ENCODE data around the gene MOCS1.

MOCS1 gene

DNA sequence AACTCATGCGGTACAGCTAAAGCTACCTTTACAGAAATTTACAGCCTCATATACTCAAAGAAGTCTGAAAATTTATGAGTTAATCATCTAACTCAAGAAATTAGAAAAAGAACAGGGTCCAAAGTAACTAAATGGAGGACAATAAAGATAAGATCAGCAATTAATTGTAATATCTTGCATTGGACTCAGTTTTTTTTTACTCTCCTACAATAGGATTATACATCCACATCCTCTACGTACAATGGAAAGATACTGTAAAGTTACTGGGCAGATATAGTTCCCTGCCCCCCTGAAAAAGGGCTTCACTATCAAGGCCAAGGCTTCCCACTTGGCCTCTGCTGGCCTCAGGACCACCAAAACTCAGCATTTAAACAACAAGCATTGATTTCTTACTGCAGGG, 31.5 kb upstream of the MOCS1 start:
- no peak overlapping the region for H3K27ac ChIP-seq
- no peaks in the 10 kb centered on the region for H4K20me1 ChIP-seq
- no peak for TF ChIP-seq Cebpa-rat (IDR thresholded peaks at IDR 0.05)
- H3K4me2 ChIP-seq: no peak overlapping the region
- no peaks in the 10 kb centered on the region for H3K36me3 ChIP-seq
- no peak overlapping the region for H3K4me3 ChIP-seq
- H3K4me1 ChIP-seq: no peaks in the 10 kb centered on the region
- H3K27me3 ChIP-seq: no peaks in the 10 kb centered on the region
- no peak overlapping the region for H3K9ac ChIP-seq
- H3K9me3 ChIP-seq: peaks cover 5% of the 10 kb centered on the region

DNA sequence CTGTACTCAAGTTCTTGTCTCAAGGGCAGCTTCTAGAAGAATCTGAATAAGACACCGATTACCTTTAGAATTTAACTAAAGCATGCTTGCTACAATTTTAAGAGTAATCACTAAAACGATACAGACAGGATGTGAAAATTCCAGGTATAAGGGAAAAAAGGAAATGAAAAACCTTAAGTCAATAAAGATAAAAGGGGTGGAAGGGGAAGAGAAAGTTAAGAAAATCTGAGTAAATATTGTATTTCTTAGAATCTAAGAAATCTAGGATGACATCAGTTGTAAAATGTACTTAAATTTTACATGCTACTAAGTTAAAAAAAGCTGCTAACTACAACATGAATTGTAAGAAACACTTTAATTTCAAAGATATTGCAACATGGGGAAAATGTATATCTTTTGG, 30.3 kb upstream of the MOCS1 start:
- no peak for TF ChIP-seq Cebpa-rat (IDR thresholded peaks at IDR 0.05)
- no peak overlapping the region for H3K9ac ChIP-seq
- no peaks in the 10 kb centered on the region for H3K4me1 ChIP-seq
- H3K4me3 ChIP-seq: no peak overlapping the region
- H3K27ac ChIP-seq: no peak overlapping the region
- no peak overlapping the region for H3K4me2 ChIP-seq
- no peaks in the 10 kb centered on the region for H3K36me3 ChIP-seq
- no peaks in the 10 kb centered on the region for H3K9me3 ChIP-seq
- H4K20me1 ChIP-seq: no peaks in the 10 kb centered on the region
- no peaks in the 10 kb centered on the region for H3K27me3 ChIP-seq

DNA sequence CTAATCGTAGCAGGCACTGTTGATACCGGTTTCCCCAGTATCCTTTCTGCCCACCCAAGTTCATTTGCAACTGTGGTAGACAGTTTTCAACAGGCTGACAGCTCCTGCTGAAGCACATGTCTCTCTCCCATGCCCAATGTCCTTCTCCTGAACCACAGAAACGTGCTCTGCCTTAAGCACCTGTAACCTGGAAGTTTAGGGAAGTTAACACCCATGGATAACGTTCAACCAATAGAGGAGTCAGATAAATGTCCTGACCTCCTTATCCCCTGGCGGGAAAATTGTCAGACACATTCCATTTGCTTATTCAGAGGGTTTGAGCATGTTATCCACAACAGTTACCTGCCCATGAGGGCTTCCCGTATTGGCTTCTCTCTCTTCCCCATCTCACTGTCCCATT, 29.8 kb upstream of the MOCS1 start:
- Histone ChIP-seq H3K36me3 (no peaks in the 10 kb centered on the region), H3K27ac (no peak overlapping the region), H3K9ac (no peak overlapping the region), H4K20me1 (no peaks in the 10 kb centered on the region), H3K4me1 (no peaks in the 10 kb centered on the region), H3K9me3 (no peaks in the 10 kb centered on the region), H3K4me3 (no peak overlapping the region), H3K4me2 (no peak overlapping the region), H3K27me3 (no peaks in the 10 kb centered on the region)
- no peak for TF ChIP-seq Cebpa-rat (IDR thresholded peaks at IDR 0.05)

DNA sequence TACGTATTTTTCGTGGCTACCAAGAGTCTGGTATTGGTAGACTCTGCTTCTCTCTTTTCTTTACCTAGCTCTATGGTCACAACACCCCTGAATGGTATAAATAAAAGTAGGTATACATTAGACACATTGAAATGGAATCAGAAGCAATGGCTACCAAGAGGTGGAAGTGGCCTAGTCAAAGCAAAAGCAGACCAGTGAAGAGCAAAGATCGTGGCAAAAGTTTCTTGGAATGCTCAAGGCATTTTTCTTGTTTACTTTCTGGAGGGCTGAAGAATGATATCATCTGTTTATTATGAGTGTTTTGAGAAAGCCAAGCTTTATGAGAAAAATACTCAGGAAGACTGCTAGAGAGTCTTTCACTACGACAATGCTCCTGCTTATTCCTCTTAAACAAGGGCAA, 28.6 kb upstream of the MOCS1 start:
- Histone ChIP-seq H3K9ac (no peak overlapping the region), H3K36me3 (no peaks in the 10 kb centered on the region), H3K4me1 (no peaks in the 10 kb centered on the region), H3K27me3 (no peaks in the 10 kb centered on the region), H3K4me2 (no peak overlapping the region), H3K27ac (no peak overlapping the region), H4K20me1 (no peaks in the 10 kb centered on the region), H3K9me3 (no peaks in the 10 kb centered on the region), H3K4me3 (no peak overlapping the region)
- TF ChIP-seq Cebpa-rat (IDR thresholded peaks at IDR 0.05): no peak

DNA sequence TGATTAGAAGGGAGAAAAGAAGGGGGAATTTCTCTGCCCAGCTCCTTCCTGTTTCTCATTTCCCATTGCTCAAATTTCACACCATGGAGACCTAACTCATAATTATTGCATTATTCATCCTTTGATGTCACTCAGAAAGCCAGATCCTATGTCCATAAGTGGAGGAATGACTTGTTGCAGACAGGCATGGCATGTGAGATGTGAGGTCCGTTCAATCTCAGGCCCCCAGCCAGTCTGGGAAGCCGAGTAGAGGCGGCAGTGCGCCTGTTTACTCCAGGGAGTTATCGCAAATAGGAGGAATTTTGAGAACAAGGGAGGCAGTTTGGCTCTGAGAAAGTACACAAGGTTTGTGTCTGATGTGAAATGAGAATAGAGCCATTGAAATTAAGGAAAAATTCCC, 26.9 kb upstream of the MOCS1 start:
- no peaks in the 10 kb centered on the region for H3K4me1 ChIP-seq
- H3K36me3 ChIP-seq: no peaks in the 10 kb centered on the region
- no peak for TF ChIP-seq Cebpa-rat (IDR thresholded peaks at IDR 0.05)
- H3K27me3 ChIP-seq: no peaks in the 10 kb centered on the region
- H3K9me3 ChIP-seq: peaks cover 7% of the 10 kb centered on the region; the same call in 1 of the 2 replicates
- no peaks in the 10 kb centered on the region for H4K20me1 ChIP-seq
- no peak overlapping the region for H3K4me2 ChIP-seq
- H3K27ac ChIP-seq: no peak overlapping the region
- no peak overlapping the region for H3K9ac ChIP-seq
- no peak overlapping the region for H3K4me3 ChIP-seq

DNA sequence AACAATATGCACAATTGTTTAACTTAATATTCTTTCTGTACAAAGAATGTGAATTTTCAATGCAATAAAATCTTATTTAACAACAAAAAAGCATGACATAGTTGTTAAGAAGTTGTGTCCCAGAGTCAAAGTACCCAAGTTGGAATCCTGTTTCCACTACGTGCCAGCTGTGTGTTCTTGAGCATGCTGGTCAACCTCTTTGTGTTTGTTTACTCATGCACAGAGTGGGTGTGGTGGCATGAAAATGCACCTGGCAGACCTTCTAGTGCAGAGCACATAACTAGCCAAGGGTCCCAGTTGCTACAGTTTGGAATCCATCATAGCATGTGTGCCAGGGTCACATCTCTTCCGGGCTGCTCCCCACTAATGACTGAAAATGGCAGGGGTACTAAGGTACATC, 24.7 kb upstream of the MOCS1 start:
- Histone ChIP-seq H3K9me3 (peaks cover 7% of the 10 kb centered on the region), H4K20me1 (no peaks in the 10 kb centered on the region), H3K4me1 (no peaks in the 10 kb centered on the region), H3K27me3 (no peaks in the 10 kb centered on the region), H3K4me3 (no peak overlapping the region), H3K9ac (no peak overlapping the region), H3K36me3 (no peaks in the 10 kb centered on the region), H3K27ac (no peak overlapping the region), H3K4me2 (no peak overlapping the region)
- no peak for TF ChIP-seq Cebpa-rat (IDR thresholded peaks at IDR 0.05)

DNA sequence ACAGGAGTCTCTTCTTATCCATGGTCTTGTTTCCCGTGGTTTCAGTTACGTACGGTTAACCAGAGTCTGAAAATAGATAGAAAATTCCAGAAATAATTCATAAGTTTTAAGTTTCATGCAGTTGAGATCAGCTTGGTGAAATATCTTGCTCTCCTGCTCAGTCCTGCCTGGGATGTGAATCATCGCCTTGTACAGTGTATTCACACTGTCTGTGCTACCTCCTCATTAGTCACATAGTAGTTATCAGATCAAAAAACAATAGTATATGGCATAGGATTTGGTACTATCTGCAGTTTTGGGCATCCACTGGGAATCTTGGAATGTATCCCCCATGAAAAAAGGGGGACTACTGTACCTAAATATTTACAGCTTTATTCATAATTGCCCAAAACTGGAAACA, 22.7 kb upstream of the MOCS1 start:
- H3K4me2 ChIP-seq: no peak overlapping the region
- TF ChIP-seq Cebpa-rat (IDR thresholded peaks at IDR 0.05): no peak

DNA sequence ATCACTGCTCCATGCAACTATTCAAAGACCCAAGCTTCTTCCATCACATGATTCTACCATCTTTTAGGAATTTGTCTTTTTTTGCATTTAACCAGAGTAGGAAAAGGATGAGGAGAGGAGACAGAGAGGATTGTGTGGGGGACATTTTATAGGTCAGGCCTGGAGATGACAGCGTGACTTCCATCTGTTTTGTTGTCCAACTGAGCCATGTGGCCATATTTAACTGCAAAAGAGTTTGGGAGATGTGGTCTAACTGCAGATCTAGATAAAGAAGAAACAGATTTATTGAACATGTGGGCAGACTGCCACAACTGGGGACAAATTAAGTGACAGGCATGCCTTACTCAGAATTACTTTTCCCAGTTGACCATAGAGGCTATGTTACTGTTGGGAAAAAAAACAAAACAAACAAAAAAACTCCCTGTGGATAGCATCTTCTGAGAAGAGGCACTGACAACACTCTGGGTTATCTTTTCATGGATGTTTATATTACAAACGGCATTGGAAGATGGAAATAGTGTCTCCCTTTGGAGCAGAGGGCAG, 18.9 kb upstream of the MOCS1 start:
- Histone ChIP-seq H3K9ac (no peak overlapping the region), H3K27ac (no peak overlapping the region), H4K20me1 (no peaks in the 10 kb centered on the region), H3K4me3 (no peak overlapping the region), H3K4me1 (no peaks in the 10 kb centered on the region), H3K4me2 (no peak overlapping the region), H3K9me3 (peaks cover 7% of the 10 kb centered on the region), H3K27me3 (no peaks in the 10 kb centered on the region), H3K36me3 (no peaks in the 10 kb centered on the region)
- no peak for TF ChIP-seq Cebpa-rat (IDR thresholded peaks at IDR 0.05)

More for the DNA sequence above, 22.7 kb upstream of the MOCS1 start:
- Histone ChIP-seq H3K9ac (no peak overlapping the region), H3K9me3 (peaks cover 7% of the 10 kb centered on the region), H3K4me3 (no peak overlapping the region), H4K20me1 (no peaks in the 10 kb centered on the region), H3K4me1 (no peaks in the 10 kb centered on the region), H3K27me3 (no peaks in the 10 kb centered on the region), H3K27ac (no peak overlapping the region), H3K36me3 (no peaks in the 10 kb centered on the region)

DNA sequence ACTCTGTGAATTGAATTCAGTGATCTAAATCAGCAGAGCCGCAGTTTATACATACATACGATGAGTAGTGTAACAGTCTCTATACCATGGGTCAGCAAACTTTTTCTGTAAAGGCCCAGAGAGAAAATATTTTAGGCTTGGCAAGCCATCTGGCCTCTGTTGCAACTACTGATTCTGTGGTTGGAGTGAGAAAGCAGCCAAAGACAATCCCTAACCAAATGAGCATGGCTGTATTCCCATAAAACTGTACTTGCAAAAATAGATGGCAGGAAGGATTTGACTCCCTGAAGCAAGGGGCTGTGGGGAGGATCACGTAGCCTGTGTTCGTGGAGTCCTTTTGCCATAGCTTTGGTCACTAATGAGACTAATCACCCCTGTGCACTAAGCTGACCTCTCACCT, 17.9 kb upstream of the MOCS1 start:
- no peak for TF ChIP-seq Cebpa-rat (IDR thresholded peaks at IDR 0.05)
- H4K20me1 ChIP-seq: no peaks in the 10 kb centered on the region
- no peaks in the 10 kb centered on the region for H3K27me3 ChIP-seq
- H3K27ac ChIP-seq: no peak overlapping the region
- H3K4me3 ChIP-seq: no peak overlapping the region
- H3K4me1 ChIP-seq: no peaks in the 10 kb centered on the region
- H3K4me2 ChIP-seq: no peak overlapping the region
- peaks cover 7% of the 10 kb centered on the region for H3K9me3 ChIP-seq
- H3K36me3 ChIP-seq: no peaks in the 10 kb centered on the region
- H3K9ac ChIP-seq: no peak overlapping the region

DNA sequence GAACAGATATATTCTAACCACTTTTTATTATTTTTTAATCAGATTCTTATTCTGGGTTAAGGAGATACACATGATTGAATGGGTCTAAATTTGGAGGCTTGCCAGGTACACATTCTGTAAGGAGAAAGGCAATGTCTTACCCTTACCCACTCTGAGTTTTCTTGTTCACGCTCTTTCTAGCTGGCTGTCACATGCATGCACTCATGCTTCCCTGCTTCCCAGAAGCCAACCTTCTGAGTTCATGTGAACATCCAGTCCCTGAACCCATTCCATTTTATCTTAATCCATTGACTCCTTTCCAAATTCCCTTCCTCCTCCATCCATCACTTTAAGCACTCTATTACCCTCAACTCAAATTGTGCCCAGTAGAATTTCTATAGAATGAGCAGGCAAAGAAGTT, 17.5 kb upstream of the MOCS1 start:
- Histone ChIP-seq H3K27ac (no peak overlapping the region), H3K27me3 (no peaks in the 10 kb centered on the region), H3K4me1 (no peaks in the 10 kb centered on the region), H3K9ac (no peak overlapping the region), H3K4me3 (no peak overlapping the region), H3K9me3 (peaks cover 3% of the 10 kb centered on the region; the same call in 1 of the 2 replicates), H4K20me1 (no peaks in the 10 kb centered on the region), H3K4me2 (no peak overlapping the region), H3K36me3 (no peaks in the 10 kb centered on the region)
- no peak for TF ChIP-seq Cebpa-rat (IDR thresholded peaks at IDR 0.05)

DNA sequence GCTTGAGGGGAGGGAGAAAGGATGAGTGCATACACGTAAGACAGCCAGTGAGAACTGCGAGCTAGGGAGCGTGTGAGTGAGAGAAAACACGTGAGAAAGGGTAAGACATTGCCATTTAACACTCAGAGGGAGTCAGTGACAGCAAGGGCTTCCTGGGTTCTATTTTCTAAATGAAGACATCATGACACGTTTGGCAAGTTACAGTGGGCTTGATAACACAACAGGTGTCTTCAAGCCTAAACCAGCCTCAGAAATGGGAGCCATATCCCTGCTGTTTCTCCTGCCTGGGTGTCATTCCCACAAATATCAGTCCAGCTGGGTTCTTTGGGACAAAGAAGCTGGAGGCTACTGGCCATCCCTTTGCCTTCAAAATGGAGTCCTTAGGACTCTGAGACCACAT, 16.9 kb upstream of the MOCS1 start:
- Histone ChIP-seq H3K9ac (no peak overlapping the region), H3K27ac (no peak overlapping the region), H3K36me3 (no peaks in the 10 kb centered on the region), H3K9me3 (no peaks in the 10 kb centered on the region; the same call in 1 of the 2 replicates), H3K4me2 (no peak overlapping the region), H3K4me1 (no peaks in the 10 kb centered on the region), H3K4me3 (no peak overlapping the region), H4K20me1 (no peaks in the 10 kb centered on the region), H3K27me3 (no peaks in the 10 kb centered on the region)
- no peak for TF ChIP-seq Cebpa-rat (IDR thresholded peaks at IDR 0.05)

Data from BLaER1 (cell line).